Measurements from ENCODE around the gene CLDND1. TPM values are rescaled to one million over a fixed set of nuclear protein-coding genes. Genes with fewer than 3 reads are reported as not detected.

CLDND1 gene
- total RNA-seq, 4 donors from 2014 or later = 118 to 323 (median 215) TPM

DNA sequence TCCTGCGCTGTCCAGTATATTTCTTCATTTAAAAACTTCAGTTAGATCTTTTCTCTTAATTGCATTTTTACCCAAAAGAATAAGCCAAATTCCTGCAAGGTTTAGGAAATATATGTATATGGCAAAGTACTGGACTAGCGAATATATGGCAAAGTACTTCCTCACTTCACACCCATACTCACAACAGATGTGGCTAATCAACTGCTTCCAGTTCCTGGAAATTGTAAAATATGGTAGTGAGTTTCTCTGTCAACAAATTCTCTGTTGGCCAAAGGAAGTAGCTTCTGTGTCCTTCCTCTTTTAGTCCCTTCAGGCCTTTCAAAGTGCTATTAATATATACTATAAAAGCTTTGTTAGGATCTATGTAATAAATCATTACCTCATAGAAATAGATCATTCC is 31.1 kb upstream of the CLDND1 start:
- 72 to 77% methylated on average over 2 of the region's 2 CpGs for WGBS, 2 donors

DNA sequence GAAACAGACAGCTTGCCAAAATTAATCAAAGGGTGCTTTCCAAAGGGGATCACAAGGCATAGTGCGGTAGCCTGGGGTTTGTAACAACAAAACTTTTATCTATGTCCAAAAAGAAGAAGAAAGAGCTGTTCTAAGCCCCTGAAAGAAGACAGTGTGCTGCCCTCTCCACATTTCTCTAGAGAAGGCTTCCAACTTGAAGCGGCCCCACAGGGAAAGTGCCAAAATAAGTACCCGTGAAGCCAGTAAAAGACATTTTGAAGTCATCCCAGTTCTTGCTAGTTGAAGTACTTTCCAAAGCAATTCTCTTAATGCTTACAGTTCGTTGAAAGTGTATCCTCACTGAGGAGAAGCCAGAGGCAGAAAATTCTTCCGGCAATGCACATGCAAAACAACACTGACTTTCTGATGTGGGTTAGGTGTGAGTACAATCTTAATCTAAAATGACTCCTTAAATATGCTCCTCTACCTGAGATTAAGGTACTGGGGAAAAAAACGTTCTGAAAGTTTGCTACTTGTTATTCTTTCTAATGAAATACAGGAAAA is 30.4 kb upstream of the CLDND1 start:
- no peak for DNase-seq (ENCODE audit: low spot score in 2 of 2)
- no peak overlapping the region for H3K4me3 ChIP-seq (ENCODE audit: low read depth, poor library complexity, severe bottlenecking)
- intact Hi-C loops (cut with DNase I; ENCODE audit: low total_unique reads) = no loop called here
- WGBS, 2 donors = 48 to 53% methylated on average over 6 of the region's 6 CpGs
- TF ChIP-seq, protein P1, sequence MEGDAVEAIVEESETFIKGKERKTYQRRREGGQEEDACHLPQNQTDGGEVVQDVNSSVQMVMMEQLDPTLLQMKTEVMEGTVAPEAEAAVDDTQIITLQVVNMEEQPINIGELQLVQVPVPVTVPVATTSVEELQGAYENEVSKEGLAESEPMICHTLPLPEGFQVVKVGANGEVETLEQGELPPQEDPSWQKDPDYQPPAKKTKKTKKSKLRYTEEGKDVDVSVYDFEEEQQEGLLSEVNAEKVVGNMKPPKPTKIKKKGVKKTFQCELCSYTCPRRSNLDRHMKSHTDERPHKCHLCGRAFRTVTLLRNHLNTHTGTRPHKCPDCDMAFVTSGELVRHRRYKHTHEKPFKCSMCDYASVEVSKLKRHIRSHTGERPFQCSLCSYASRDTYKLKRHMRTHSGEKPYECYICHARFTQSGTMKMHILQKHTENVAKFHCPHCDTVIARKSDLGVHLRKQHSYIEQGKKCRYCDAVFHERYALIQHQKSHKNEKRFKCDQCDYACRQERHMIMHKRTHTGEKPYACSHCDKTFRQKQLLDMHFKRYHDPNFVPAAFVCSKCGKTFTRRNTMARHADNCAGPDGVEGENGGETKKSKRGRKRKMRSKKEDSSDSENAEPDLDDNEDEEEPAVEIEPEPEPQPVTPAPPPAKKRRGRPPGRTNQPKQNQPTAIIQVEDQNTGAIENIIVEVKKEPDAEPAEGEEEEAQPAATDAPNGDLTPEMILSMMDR (IDR thresholded peaks at IDR 0.05) = no peak
- no peak for TF ChIP-seq POLR2A (IDR thresholded peaks at IDR 0.05)

More for the DNA sequence above, 31.1 kb upstream of the CLDND1 start:
- TF ChIP-seq, protein P1 (IDR thresholded peaks at IDR 0.05) = no peak
- TF ChIP-seq POLR2A (IDR thresholded peaks at IDR 0.05) = no peak
- no peak overlapping the region for H3K4me3 ChIP-seq (ENCODE audit: low read depth, poor library complexity, severe bottlenecking)
- no peak for DNase-seq (ENCODE audit: low spot score in 2 of 2)
- intact Hi-C loops (cut with DNase I; ENCODE audit: low total_unique reads) = no loop called here

DNA sequence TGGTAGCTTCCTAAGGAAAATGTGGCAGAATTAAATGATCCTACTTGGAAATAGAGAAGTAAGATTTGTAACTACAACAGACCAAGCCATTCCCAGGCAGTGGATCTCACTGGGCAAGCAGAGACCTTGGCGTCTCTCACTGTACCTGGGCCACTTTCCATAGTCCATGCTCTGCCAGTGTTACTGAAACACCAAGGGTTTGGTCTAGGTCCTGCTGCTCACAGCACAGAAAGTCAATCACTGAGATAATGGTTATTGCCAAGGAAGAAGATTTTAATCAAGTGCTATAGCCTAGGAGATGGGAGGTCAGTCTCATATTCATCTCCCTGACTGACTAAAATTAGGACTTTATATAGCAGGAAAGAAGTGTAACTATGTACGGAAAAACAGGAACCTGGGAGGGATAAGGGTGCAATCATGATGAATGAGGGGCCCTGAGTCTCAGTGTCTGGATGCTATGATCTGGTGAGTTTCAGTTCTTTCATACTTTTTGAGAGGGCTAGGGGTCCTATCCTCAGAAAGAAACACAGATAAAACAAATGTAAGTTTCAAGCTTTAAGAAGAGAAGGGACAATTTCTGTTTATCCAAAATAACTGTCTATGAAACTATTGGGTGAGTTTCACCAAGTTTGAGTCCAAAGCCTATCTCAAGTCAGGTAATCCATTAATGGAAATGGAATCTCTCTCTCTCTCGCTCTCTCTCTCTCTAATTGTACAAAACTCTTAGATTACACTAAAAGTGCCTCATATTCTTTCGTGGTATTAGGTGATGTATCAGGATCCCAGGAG is 29.7 kb upstream of the CLDND1 start:
- intact Hi-C loops (cut with DNase I; ENCODE audit: low total_unique reads) = no loop called here
- TF ChIP-seq, protein P1 (IDR thresholded peaks at IDR 0.05) = no peak
- no peak for TF ChIP-seq POLR2A (IDR thresholded peaks at IDR 0.05)
- WGBS, 2 donors = 55 to 72% methylated on average over 4 of the region's 4 CpGs
- H3K4me3 ChIP-seq (ENCODE audit: low read depth, poor library complexity, severe bottlenecking) = no peak overlapping the region
- no peak for DNase-seq (ENCODE audit: low spot score in 2 of 2)

DNA sequence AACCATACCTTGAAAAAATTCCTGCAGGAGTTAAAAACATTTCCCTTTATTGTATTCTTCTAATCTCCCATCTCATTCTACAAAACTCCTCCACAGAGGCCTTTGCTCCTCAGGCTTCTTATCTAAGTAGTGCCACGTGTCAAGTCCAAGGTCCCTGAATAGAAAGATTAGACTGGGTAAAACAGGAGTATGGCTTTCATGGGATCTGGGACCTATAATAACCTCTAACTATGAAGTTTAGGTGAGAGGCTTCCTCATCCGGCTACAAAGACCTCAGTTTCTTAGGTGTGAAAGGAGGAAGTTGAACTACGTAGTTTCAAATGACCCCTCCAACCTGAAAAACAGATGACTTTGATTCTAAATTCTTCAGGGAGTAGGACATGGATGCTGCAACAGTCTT is 29.1 kb upstream of the CLDND1 start:
- TF ChIP-seq POLR2A (IDR thresholded peaks at IDR 0.05) = no peak
- TF ChIP-seq, protein P1 (IDR thresholded peaks at IDR 0.05) = no peak
- no peak overlapping the region for H3K4me3 ChIP-seq (ENCODE audit: low read depth, poor library complexity, severe bottlenecking)
- intact Hi-C loops (cut with DNase I; ENCODE audit: low total_unique reads) = no loop called here
- WGBS, 2 donors = 68 to 81% methylated on average over 3 of the region's 3 CpGs
- DNase-seq (ENCODE audit: low spot score in 2 of 2) = no peak

DNA sequence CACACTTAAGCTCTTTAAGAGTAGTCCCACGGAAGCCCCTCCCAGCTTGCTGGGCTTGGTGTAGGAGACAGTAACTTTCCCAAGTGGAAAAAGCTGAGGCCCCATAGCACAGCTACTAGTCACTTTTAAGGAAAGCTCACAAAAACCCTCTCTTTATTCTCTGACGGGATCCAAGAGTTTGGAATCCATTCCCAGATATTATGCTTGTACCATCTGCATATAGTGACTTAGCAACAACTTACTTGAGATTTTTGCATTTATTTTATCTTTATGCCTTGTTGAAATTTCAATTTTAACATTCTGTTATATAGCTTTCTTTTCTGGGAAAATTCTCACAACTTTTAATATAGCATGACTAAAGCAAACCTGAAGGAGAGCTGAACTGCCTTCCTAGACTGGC is 28.5 kb upstream of the CLDND1 start:
- TF ChIP-seq, protein P1 (IDR thresholded peaks at IDR 0.05) = no peak
- no peak for TF ChIP-seq POLR2A (IDR thresholded peaks at IDR 0.05)
- no peak for DNase-seq (ENCODE audit: low spot score in 2 of 2)
- H3K4me3 ChIP-seq (ENCODE audit: low read depth, poor library complexity, severe bottlenecking) = no peak overlapping the region
- 83 to 93% methylated on average over 2 of the region's 2 CpGs for WGBS, 2 donors
- intact Hi-C loops (cut with DNase I; ENCODE audit: low total_unique reads) = no loop called here
